SK-N-SH (cell line): ENCODE data around the gene TROAP. TPM values are rescaled to one million over a fixed set of nuclear protein-coding genes. Genes with fewer than 3 reads are reported as not detected.
"Not testable (repeated sequence)": the region's sequence is repeated elsewhere in the genome, so short reads cannot be mapped to it uniquely, and the experiment has no call there.

Experiments used
- CTCF ChIA-PET: fragments of 300-600, 350-600 bp; formaldehyde crosslinking; extraction: SDS; loops from one replicate; lab custom pipeline; 2021; lab: Yijun Ruan, JAX
- POLR2A ChIA-PET: fragments of 350-600 bp; sonication (Branson Sonifier 250); formaldehyde crosslinking; extraction: SDS; loops from one replicate; lab custom pipeline; 2020; ENCODE audit warnings: antibody characterized with exemption, inconsistent platforms; lab: Yijun Ruan, JAX
- DNase-seq: peaks from one replicate; pipeline ENCODE4 v3.0.0; 2012
- H2AFZ ChIP-seq: fragments of 200-600 bp; sonication (generic); 2 replicates; pipeline ENCODE4 v1.8.1; 2016; ENCODE audit warnings: antibody characterized with exemption, mild to moderate bottlenecking, low read depth
- H3F3A ChIP-seq: fragments of 200-600 bp; sonication (generic); replicated peaks from 2 replicates; pipeline ENCODE3; 2016; ENCODE audit warnings: antibody characterized with exemption, mild to moderate bottlenecking; ENCODE audit not compliant: insufficient read depth
- H3K27ac ChIP-seq, 2 experiments: fragments of 200-500 bp in 1 of 2; fragments of 200-600 bp in 1 of 2; sonication (Bioruptor generic) in 1 of 2; sonication (generic), shearing (Covaris generic) in 1 of 2; 2 replicates each; pipeline versions ENCODE4 v1.5.1 to v1.6.1; 2014 to 2016; ENCODE audit warnings: low read depth in 2 of 2, inconsistent platforms in 1 of 2, low read length in 1 of 2, mild to moderate bottlenecking in 1 of 2, mixed read lengths in 1 of 2
- H3K27me3 ChIP-seq: fragments of 200-600 bp; sonication (generic), shearing (Covaris generic); 2 replicates; pipeline ENCODE4 v1.6.1; 2016; ENCODE audit warnings: mixed run types; ENCODE audit not compliant: insufficient read depth
- H3K36me3 ChIP-seq, 2 experiments: fragments of 200-500 bp in 1 of 2; fragments of 200-600 bp in 1 of 2; sonication (Bioruptor generic) in 1 of 2; sonication (generic) in 1 of 2; replicated peaks in 1 of 2; 2 replicates each; pipeline versions ENCODE3 to v1.5.1; 2014 to 2016; ENCODE audit warnings: low read length in 1 of 2, mild to moderate bottlenecking in 1 of 2; ENCODE audit not compliant: insufficient read depth in 2 of 2, control insufficient read depth in 1 of 2
- H3K4me1 ChIP-seq, 2 experiments: fragments of 200-500 bp in 1 of 2; fragments of 200-600 bp in 1 of 2; sonication (Bioruptor generic) in 1 of 2; sonication (generic), shearing (Covaris generic) in 1 of 2; 2 replicates each; pipeline versions ENCODE4 v1.5.1 to v1.6.1; 2014 to 2016; ENCODE audit warnings: low read depth in 1 of 2, low read length in 1 of 2, mixed run types in 1 of 2; ENCODE audit not compliant: insufficient read depth in 2 of 2, control insufficient read depth in 1 of 2
- H3K4me2 ChIP-seq: fragments of 200-600 bp; sonication (generic), shearing (Covaris generic); 2 replicates; pipeline ENCODE4 v1.6.1; 2017; ENCODE audit warnings: mixed run types
- H3K4me3 ChIP-seq, 2 experiments: fragments of 200-500 bp in 1 of 2; fragments of 200-600 bp in 1 of 2; sonication (Bioruptor generic) in 1 of 2; sonication (generic), shearing (Covaris generic) in 1 of 2; 2 replicates each; pipeline versions ENCODE4 v1.5.1 to v1.8.1; 2014 to 2016; ENCODE audit warnings: low read depth in 2 of 2, inconsistent platforms in 1 of 2, low read length in 1 of 2, mild to moderate bottlenecking in 1 of 2, mixed read lengths in 1 of 2, moderate library complexity in 1 of 2
- H3K79me2 ChIP-seq: fragments of 200-600 bp; sonication (generic); 2 replicates; pipeline ENCODE4 v1.8.1; 2017; ENCODE audit warnings: mild to moderate bottlenecking; ENCODE audit not compliant: insufficient read depth
- H3K9ac ChIP-seq: fragments of 200-600 bp; sonication (generic); 2 replicates; pipeline ENCODE4 v1.6.1; 2017; ENCODE audit warnings: mixed run types
- H3K9me2 ChIP-seq: fragments of 200-600 bp; sonication (generic); 2 replicates; pipeline ENCODE4 v1.6.1; 2017; ENCODE audit warnings: mixed run types
- H3K9me3 ChIP-seq: fragments of 200-600 bp; sonication (generic); 2 replicates; pipeline ENCODE4 v1.6.1; 2017; ENCODE audit warnings: mixed run types, mild to moderate bottlenecking, moderate library complexity
- H4K20me1 ChIP-seq: fragments of 200-600 bp; sonication (generic); 2 replicates; pipeline ENCODE4 v1.6.1; 2017; ENCODE audit warnings: mild to moderate bottlenecking, mixed run types; ENCODE audit not compliant: insufficient read depth
- CHD2 ChIP-seq: fragments of 150-350 bp; IDR thresholded peaks from 2 replicates; pipeline ENCODE4 v1.6.1; 2018; ENCODE audit warnings: low read length; ENCODE audit not compliant: partially characterized antibody
- EZH2phosphoT487 ChIP-seq: fragments of 200-600 bp; sonication (generic); IDR thresholded peaks from 2 replicates; pipeline ENCODE4 v1.6.1; 2017; ENCODE audit warnings: low read depth, mixed run types, mild to moderate bottlenecking, antibody characterized with exemption, moderate library complexity, borderline replicate concordance
- FOXJ3 ChIP-seq: sonication (generic); formaldehyde crosslinking; IDR thresholded peaks from 2 replicates; pipeline ENCODE4 v1.5.1; 2020; ENCODE audit warnings: mild to moderate bottlenecking, missing genetic modification reagents
- GABPA ChIP-seq: IDR thresholded peaks from 2 replicates; pipeline ENCODE4 v1.4.0; 2012; ENCODE audit warnings: low read depth, mild to moderate bottlenecking
- MEF2A ChIP-seq: IDR thresholded peaks from 2 replicates; pipeline ENCODE4 v1.4.0; 2012; ENCODE audit warnings: low read depth, borderline replicate concordance
- NFIC ChIP-seq: IDR thresholded peaks from 2 replicates; pipeline ENCODE4 v1.4.0; 2012; ENCODE audit warnings: borderline replicate concordance
- RAD21 ChIP-seq: IDR thresholded peaks from 2 replicates; pipeline ENCODE4 v1.6.1; 2012; ENCODE audit warnings: mild to moderate bottlenecking, low read length
- RCOR1 ChIP-seq: fragments of 150-350 bp; IDR thresholded peaks from 2 replicates; pipeline ENCODE4 v1.6.1; 2017; ENCODE audit warnings: antibody characterized with exemption, low read length
- RXRA ChIP-seq: IDR thresholded peaks from 2 replicates; pipeline ENCODE4 v1.4.0; 2012; ENCODE audit warnings: low read depth, mild to moderate bottlenecking, borderline replicate concordance
- TEAD4 ChIP-seq: IDR thresholded peaks from 2 replicates; pipeline ENCODE4 v1.4.0; 2012; ENCODE audit warnings: mild to moderate bottlenecking, borderline replicate concordance; ENCODE audit not compliant: insufficient read depth
- WGBS: methylation state at CpG from one replicate; pipeline ENCODE4 v1.1.6; 2017; ENCODE audit warnings: low lambda C conversion rate; 5-methylcytosine and 5-hydroxymethylcytosine counted together
- polyA plus RNA-seq, 3 experiments: library from polyadenylated mRNA; depleted of rRNA; stranded (reverse); fragments of >200 nt; gene quantifications; 2 replicates each; pipeline ENCODE4 v1.2.3, GENCODE V29; 2012
- TF ChIP-seq, protein P1 (sequence below): IDR thresholded peaks from 2 replicates; pipeline ENCODE4 v1.6.1; 2012; ENCODE audit warnings: mild to moderate bottlenecking, low read depth, low read length, moderate library complexity
- TF ChIP-seq, protein P2 (sequence below): fragments of 150-350 bp; IDR thresholded peaks from 2 replicates; pipeline ENCODE4 v1.6.1; 2016; ENCODE audit warnings: mild to moderate bottlenecking, low read depth, low read length

TROAP gene
- polyA plus RNA-seq, 1 of the 3 experiments (the other 2 are of a cell fraction), result 26.2 TPM

DNA sequence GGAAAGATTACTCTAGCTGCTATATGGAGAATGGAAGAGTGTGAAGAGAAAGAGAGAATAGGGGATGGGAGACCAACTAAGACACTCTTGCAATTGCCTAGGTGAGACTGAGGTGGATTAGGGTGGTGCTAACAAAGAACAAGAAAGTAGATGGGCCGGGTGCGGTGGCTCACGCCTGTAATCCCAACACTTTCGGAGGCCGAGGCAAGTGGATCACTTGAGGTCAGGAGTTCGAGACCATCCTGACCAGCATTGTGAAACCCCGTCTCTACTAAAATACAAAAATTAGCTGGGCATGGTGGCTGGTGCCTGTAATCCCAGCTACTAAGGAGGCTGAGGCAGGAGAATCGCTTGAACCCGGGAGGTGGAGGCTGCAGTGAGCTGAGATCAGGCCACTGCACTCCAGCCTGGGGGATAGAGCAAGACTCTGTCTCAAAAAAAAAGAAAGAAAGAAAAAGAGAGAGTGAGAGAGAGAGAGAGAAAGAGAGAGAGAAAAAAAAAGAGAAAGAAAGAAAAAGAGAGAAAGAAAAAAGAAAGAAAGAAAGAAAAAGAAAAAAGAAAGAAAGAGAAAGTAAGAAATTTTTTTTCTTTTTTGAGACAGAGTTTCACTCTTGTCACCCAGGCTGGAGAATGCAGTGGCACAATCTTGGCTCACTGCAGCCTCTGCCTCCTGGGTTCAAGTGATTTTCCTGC, 2.5 kb upstream of the TROAP start:
- H3K4me1 ChIP-seq, result peaks cover 0 to 14% of the 10 kb centered on the region in 2 experiments; a peak in 1 of 4 replicates
- H3K9ac ChIP-seq, H2AFZ ChIP-seq, H3K27ac ChIP-seq, H3K36me3 ChIP-seq, H4K20me1 ChIP-seq, H3K27me3 ChIP-seq, H3F3A ChIP-seq, H3K9me3 ChIP-seq, H3K4me2 ChIP-seq, H3K4me3 ChIP-seq, H3K9me2 ChIP-seq, DNase-seq, POLR2A ChIA-PET: not testable (repeated sequence)
- CTCF ChIA-PET, result interaction anchor here (0.8 to 1.7 kb wide), 4 partner anchors 16 to 31 kb away, joined by 3 to 5 read pairs (median 4); no protein-coding TSS in a partner anchor
- 90% methylated on average over 9 of the region's 9 CpGs for WGBS
- peaks cover 19% of the 10 kb centered on the region for H3K79me2 ChIP-seq

DNA sequence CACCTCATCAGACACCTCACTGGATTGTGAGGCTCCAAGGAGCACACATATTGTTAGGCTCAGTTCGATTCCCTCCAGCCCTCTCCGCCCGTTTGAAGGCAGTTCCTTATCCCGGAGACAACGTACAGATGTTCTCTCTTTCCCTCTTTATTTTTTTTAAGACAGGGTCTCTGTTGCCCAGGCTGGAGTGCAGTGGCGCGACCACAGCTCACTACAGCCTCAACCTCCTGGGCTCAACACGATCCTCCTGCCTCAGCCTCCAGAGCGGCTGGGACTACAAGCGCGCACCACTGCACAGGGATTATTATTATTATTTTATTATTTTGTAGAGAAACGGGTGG, 718 bp upstream of the TROAP start:
- DNase-seq, result no peak
- H4K20me1 ChIP-seq, result no peaks in the 10 kb centered on the region
- H3K79me2 ChIP-seq, result peaks cover 19% of the 10 kb centered on the region
- ChIA-PET POLR2A (interaction anchor here (0.6 to 2.2 kb wide), 9 partner anchors 9 to 464 kb away, joined by 3 to 34 read pairs (median 6); partner anchors contain the start of genes C1QL4, PRPH, TUBA1A and TUBA1B), CTCF (interaction anchor here (1.0 to 5.4 kb wide), 6 partner anchors 10 to 45 kb away, joined by 4 to 48 read pairs (median 18); partner anchors contain the start of genes C1QL4 and SPATS2)
- peaks cover 5% of the 10 kb centered on the region for H3F3A ChIP-seq
- H3K4me3 ChIP-seq, result peak overlapping the region; percentile 67 to 72
- H3K9me3 ChIP-seq, result no peaks in the 10 kb centered on the region
- H2AFZ ChIP-seq, result peak overlapping the region; percentile 80
- WGBS, result 18% methylated on average over 12 of the region's 12 CpGs
- no peaks in the 10 kb centered on the region for H3K9me2 ChIP-seq
- H3K9ac ChIP-seq, result peak overlapping the region; percentile 80
- TF ChIP-seq, protein P1, sequence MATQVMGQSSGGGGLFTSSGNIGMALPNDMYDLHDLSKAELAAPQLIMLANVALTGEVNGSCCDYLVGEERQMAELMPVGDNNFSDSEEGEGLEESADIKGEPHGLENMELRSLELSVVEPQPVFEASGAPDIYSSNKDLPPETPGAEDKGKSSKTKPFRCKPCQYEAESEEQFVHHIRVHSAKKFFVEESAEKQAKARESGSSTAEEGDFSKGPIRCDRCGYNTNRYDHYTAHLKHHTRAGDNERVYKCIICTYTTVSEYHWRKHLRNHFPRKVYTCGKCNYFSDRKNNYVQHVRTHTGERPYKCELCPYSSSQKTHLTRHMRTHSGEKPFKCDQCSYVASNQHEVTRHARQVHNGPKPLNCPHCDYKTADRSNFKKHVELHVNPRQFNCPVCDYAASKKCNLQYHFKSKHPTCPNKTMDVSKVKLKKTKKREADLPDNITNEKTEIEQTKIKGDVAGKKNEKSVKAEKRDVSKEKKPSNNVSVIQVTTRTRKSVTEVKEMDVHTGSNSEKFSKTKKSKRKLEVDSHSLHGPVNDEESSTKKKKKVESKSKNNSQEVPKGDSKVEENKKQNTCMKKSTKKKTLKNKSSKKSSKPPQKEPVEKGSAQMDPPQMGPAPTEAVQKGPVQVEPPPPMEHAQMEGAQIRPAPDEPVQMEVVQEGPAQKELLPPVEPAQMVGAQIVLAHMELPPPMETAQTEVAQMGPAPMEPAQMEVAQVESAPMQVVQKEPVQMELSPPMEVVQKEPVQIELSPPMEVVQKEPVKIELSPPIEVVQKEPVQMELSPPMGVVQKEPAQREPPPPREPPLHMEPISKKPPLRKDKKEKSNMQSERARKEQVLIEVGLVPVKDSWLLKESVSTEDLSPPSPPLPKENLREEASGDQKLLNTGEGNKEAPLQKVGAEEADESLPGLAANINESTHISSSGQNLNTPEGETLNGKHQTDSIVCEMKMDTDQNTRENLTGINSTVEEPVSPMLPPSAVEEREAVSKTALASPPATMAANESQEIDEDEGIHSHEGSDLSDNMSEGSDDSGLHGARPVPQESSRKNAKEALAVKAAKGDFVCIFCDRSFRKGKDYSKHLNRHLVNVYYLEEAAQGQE, result no peak
- TF ChIP-seq, protein P2, sequence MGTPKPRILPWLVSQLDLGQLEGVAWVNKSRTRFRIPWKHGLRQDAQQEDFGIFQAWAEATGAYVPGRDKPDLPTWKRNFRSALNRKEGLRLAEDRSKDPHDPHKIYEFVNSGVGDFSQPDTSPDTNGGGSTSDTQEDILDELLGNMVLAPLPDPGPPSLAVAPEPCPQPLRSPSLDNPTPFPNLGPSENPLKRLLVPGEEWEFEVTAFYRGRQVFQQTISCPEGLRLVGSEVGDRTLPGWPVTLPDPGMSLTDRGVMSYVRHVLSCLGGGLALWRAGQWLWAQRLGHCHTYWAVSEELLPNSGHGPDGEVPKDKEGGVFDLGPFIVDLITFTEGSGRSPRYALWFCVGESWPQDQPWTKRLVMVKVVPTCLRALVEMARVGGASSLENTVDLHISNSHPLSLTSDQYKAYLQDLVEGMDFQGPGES, result no peak
- no peak for TF ChIP-seq NFIC
- no peak for TF ChIP-seq EZH2phosphoT487
- no peak for TF ChIP-seq RXRA
- no peak for TF ChIP-seq GABPA
- no peak for TF ChIP-seq CHD2
- no peak for TF ChIP-seq TEAD4
- no peak for TF ChIP-seq FOXJ3 (CRISPR knock-in tag)
- no peak for TF ChIP-seq MEF2A
- no peak for TF ChIP-seq RCOR1
- no peak for TF ChIP-seq RAD21
- peak overlapping the region; percentile 80 for H3K4me2 ChIP-seq
- peak overlapping the region; percentile 58 to 65 for H3K27ac ChIP-seq
- H3K27me3 ChIP-seq, result no peaks in the 10 kb centered on the region
- peaks cover 0 to 6% of the 10 kb centered on the region in 2 experiments for H3K36me3 ChIP-seq
- peaks cover 0 to 14% of the 10 kb centered on the region in 2 experiments; a peak in 1 of 4 replicates for H3K4me1 ChIP-seq
